Measurements from ENCODE around the gene PREX1.
A peak's percentile ranks its signal among the peaks of the same experiment; 100 is the strongest.

PREX1 gene

GRCh38 chr20:48750376-48750775, 77.4 kb downstream of the PREX1 start:
- DNase-seq (ENCODE audit: low read depth): no peak

DNA sequence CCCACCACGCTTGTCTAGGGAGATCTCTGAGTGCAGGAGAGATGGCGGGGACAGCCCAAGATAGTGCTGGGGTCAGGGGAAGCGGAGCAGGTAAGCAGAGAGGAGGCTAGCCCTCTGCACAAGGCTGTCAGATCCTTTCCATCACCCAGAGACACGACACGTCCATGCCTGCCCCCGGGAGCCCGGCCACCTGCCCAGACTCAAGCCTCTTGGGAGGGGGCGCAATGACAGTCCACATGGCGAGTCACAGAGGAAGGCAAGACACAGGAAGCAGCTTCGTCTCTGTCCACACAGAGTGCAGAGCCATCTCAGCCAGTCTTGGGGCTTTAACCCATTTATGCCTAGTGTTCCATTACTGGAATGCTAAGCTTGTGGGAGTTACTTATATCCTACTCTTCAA, 78.4 kb downstream of the PREX1 start:
- DNase-seq (ENCODE audit: low read depth): no peak

DNA sequence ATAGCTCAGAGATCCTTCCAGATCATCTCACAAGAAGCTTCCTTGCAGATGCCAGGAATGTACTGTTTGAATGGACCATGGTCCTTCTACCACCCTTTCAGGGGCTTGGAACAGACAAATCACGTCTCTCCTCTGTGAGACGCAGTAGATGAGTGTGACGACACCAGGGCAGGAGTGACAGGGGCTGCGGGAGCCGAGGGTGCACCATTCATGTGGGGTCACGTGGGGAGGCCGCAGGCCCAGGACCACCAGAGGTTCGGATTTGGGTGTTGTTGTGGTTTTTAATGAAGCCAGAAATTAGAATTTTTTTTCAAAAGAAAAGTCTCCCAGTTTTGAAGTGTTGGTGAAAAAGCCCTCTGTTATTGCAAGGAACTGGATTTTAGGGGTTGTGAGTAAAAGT, 79.2 kb downstream of the PREX1 start:
- no peak for DNase-seq (ENCODE audit: low read depth)

GRCh38 chr20:48747840-48748414, 79.9 kb downstream of the PREX1 start:
- DNase-seq (ENCODE audit: low read depth): no peak

- DNase-seq (ENCODE audit: low read depth): no peak
Measured at GRCh38 chr20:48745330-48745729, 82.5 kb downstream of the PREX1 start.

DNA sequence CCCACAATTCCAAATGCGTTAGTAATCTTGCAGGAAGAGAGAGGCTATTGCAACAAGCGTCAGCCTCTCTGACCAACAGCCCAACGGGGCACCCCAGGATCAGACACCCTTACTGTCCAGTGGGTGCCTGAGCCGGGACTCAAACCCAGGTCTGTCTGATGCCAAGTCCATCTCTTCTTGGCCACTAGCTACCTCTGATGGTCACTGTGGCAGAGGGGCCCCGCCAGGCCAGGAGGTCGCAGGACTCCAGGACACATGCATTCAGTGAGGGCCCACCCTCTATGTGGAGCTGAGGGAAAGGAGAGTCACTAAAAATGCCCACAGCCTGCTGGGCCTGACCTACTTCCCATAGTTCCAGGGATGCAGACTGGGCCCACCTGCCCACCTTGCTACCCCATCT, 83.3 kb downstream of the PREX1 start:
- no peak for DNase-seq (ENCODE audit: low read depth)

DNA sequence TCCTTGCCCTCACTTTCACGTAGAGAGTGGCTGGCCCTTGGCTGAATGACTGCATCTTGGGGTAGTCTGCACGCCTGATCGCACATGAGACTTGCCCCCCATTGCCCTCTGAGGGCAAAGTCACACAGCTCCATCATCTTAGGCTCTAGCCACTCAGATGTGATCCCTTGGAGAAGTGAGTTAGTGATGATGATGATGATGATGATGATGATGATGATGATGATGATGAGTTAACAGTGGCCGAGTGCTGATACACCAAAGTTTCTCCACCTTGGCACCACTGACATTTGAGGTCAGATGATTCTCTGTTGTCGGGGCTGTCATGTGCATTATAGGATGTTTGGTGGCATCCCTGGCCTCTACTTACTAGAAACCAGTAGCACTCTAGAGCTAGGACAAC, 84.0 kb downstream of the PREX1 start:
- DNase-seq (ENCODE audit: low read depth): no peak

- DNase-seq (ENCODE audit: low read depth): no peak
Measured at GRCh38 chr20:48742912-48743680, 84.7 kb downstream of the PREX1 start.

GRCh38 chr20:48742233-48742632, 85.6 kb downstream of the PREX1 start:
- DNase-seq (ENCODE audit: low read depth): no peak

DNA sequence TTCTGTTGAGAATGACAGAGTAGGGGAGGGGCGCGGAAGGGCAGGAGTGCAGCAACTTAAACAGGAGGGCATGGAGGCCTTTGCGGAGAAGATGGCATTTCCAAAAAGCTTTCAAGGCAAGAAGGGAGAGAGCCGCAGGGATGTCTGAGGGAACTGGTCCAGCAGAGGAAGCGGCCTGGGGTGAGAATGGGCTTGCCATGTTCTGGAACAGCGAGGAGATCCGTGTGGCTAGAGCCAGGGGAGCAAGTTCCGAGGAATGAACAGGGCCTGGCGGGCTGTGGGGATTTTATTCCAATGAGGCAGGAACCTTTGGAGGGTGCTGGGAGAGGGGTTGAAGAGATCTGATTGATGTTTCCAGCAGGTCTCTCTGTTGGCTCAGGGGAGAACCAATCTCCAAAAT, 86.1 kb downstream of the PREX1 start:
- DNase-seq (ENCODE audit: low read depth): no peak

DNA sequence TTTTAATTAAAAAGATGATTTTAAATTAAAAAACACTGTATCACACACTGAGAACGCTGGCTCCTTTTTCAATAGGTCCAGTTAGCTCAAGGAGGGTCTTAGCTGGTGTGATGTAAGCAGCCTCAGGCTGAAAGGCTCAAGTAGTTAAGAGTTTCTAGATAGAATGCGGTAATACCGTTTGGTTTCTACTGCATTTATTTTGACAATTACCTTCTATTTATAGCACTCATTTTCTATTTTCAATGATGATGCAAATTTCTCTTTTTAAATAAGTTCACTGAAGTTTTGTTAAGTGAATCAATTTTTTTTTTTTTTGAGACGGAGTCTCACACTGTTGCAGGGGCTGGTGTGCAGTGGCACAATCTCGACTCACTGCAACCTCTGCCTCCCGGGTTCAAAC, 87.1 kb downstream of the PREX1 start:
- DNase-seq (ENCODE audit: low read depth): no peak

DNA sequence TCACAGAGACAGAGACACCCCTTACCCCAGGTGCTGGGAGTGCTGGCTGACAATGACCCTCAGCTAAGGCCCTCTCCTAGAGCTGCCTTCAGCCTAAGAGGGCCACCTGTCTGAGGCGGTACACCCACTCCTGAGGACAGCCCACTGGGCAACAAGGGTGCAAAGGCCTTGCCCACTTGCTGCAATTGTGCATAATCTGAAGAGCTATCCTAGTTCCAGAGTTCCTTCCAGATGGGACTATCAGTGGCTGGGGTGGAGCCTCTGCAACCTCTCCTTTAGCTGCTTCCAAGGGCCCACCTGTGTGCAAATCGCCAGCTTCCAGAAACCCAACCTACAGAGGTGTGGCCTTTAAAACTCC, 87.5 kb downstream of the PREX1 start:
- DNase-seq (ENCODE audit: low read depth): no peak

GRCh38 chr20:48739395-48740291, 88.2 kb downstream of the PREX1 start:
- DNase-seq (ENCODE audit: low read depth): no peak

GRCh38 chr20:48738399-48739304, 89.1 kb downstream of the PREX1 start:
- DNase-seq (ENCODE audit: low read depth): no peak

GRCh38 chr20:48738094-48738398, 89.8 kb downstream of the PREX1 start:
- DNase-seq (ENCODE audit: low read depth): no peak

GRCh38 chr20:48737434-48738093, 90.2 kb downstream of the PREX1 start:
- no peak for DNase-seq (ENCODE audit: low read depth)

DNA sequence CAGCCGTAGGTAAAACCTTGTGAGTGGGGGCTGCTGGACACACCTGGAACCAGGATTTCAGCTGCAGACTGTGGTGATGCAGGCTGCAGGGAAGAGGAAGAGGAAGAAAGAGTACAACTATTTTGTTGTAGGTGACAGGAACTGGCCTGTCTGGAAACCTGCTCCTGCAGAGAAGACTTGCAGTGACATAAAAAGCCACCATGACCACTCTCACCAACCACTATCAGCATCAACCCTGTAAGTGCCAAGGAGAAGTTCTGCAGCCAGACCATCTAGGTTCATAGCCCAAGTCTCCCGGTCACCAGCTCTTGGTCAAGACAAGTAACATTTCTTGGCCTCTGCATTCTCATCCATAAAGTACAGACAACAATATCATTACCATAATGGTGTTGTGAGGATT, 91.2 kb downstream of the PREX1 start:
- DNase-seq (ENCODE audit: low read depth): no peak

GRCh38 chr20:48736231-48736630, 91.6 kb downstream of the PREX1 start:
- peak; percentile 9 for DNase-seq (ENCODE audit: low read depth)

- no peak for DNase-seq (ENCODE audit: low read depth)
Measured at GRCh38 chr20:48735112-48735511, 92.7 kb downstream of the PREX1 start.

GRCh38 chr20:48734104-48734749, 93.6 kb downstream of the PREX1 start:
- DNase-seq (ENCODE audit: low read depth): no peak

DNA sequence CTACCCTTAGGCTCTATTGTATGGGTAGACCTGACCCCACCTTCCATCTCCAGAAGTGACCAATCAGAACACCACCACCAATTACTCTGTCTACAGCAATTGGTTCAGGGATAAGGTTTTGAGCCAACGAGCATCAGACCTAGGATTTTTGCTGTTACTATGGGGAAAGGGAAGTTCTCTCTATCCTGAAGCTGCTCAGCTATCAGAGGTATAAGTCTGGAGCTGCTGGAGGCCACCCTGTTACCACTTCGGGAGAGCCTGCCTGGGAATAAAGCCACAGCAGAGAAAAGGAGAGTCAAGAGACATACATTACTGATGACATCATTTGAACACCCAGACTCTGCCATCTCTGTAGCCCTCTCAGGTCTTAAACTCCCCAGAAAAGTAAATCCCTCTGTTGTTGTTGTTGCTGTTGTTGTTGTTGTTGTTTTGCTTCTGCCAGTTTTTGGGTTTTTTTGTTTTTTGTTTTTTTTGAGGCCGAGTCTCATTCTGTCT, 94.5 kb downstream of the PREX1 start:
- peak; percentile 47 for DNase-seq (ENCODE audit: low read depth)
